B cell (primary cell): ENCODE data around the gene RPUSD3. TPM values are rescaled to one million over a fixed set of nuclear protein-coding genes. Genes with fewer than 3 reads are reported as not detected.
"Not testable (repeated sequence)": the region's sequence is repeated elsewhere in the genome, so short reads cannot be mapped to it uniquely, and the experiment has no call there.

Experiments
- ATAC-seq: fragments of 200-7000 bp; cut with Tn5 transposase; one replicate; pipeline ENCODE4 v1.10.0; 2021; ENCODE audit warnings: low read depth, mild to moderate bottlenecking, moderate number of reproducible peaks, moderate library complexity
- CTCF ChIA-PET: fragments of 350-600 bp; sonication (Branson Sonifier 250); formaldehyde crosslinking; loops from one replicate; lab custom pipeline; 2021; ENCODE audit warnings: antibody characterized with exemption, inconsistent platforms; lab: Charles Lee
- POLR2A ChIA-PET: fragments of 350-600 bp; sonication (Branson Sonifier 250); formaldehyde crosslinking; loops from one replicate; lab custom pipeline; 2021; ENCODE audit warnings: antibody characterized with exemption; lab: Charles Lee
- DNase-seq: peaks from one replicate; pipeline ENCODE4 v3.0.0; 2013
- H2AFZ ChIP-seq: 2 replicates; pipeline ENCODE4 v1.6.1; 2012; ENCODE audit warnings: mild to moderate bottlenecking, low read depth, low read length; ENCODE audit not compliant: insufficient read depth, poor library complexity, severe bottlenecking
- H3K27ac ChIP-seq, 2 donors: 1 replicate in 1 of 2; 2 replicates in 1 of 2; pipeline ENCODE4 v1.5.1; 2012 to 2013; ENCODE audit warnings: low read length in 2 of 2, mild to moderate bottlenecking in 2 of 2, moderate library complexity in 1 of 2
- H3K27me3 ChIP-seq, 4 experiments: fragments of 200-600 bp in 1 of 4; sonication (generic) in 1 of 4; replicated peaks in 1 of 4; 1 replicate in 2 of 4; 2 replicates in 2 of 4; pipeline versions ENCODE4 v1.6.1 to v1.7.0; 2013 to 2016; ENCODE audit warnings: low read length in 3 of 4, mild to moderate bottlenecking in 2 of 4, mixed read lengths in 1 of 4, moderate library complexity in 1 of 4; ENCODE audit not compliant: insufficient read depth in 4 of 4, control insufficient read depth in 3 of 4; ENCODE audit errors: control extremely low read depth in 1 of 4
- H3K36me3 ChIP-seq, 2 experiments: replicated peaks in 1 of 2; 1 replicate in 1 of 2; 2 replicates in 1 of 2; pipeline versions ENCODE4 v1.6.1 to v1.7.1; 2013; ENCODE audit warnings: low read length in 1 of 2; ENCODE audit not compliant: insufficient read depth in 2 of 2, control insufficient read depth in 1 of 2; ENCODE audit errors: control extremely low read depth in 1 of 2, extremely low read depth in 1 of 2
- H3K4me1 ChIP-seq, 2 donors: fragments of 200-600 bp in 1 of 2; sonication (generic) in 1 of 2; 1 replicate in 1 of 2; 2 replicates in 1 of 2; pipeline versions ENCODE4 v1.5.1 to v1.6.1; 2013 to 2017; ENCODE audit warnings: low read length in 2 of 2; ENCODE audit not compliant: control insufficient read depth in 2 of 2, insufficient read depth in 2 of 2
- H3K4me2 ChIP-seq: replicated peaks from 2 replicates; pipeline ENCODE3; 2012; ENCODE audit warnings: mild to moderate bottlenecking, low read depth, low read length; ENCODE audit not compliant: poor library complexity, severe bottlenecking
- H3K4me3 ChIP-seq, 5 experiments: fragments of 200-600 bp in 1 of 5; sonication (generic) in 1 of 5; 1 replicate in 3 of 5; 2 replicates in 2 of 5; pipeline versions ENCODE4 v1.5.1 to v1.7.0; 2011 to 2016; ENCODE audit warnings: low read length in 4 of 5, mild to moderate bottlenecking in 4 of 5, low read depth in 2 of 5, control low read depth in 1 of 5, moderate library complexity in 1 of 5; ENCODE audit not compliant: insufficient read depth in 1 of 5; ENCODE audit errors: control extremely low read depth in 1 of 5, extremely low read depth in 1 of 5
- H3K79me2 ChIP-seq: fragments of 200-600 bp; sonication (generic); one replicate; pipeline ENCODE4 v1.6.0; 2016; ENCODE audit warnings: low read length; ENCODE audit not compliant: control insufficient read depth, insufficient read depth
- H3K9ac ChIP-seq: fragments of 200-600 bp; sonication (generic); 2 replicates; pipeline ENCODE4 v1.6.1; 2017; ENCODE audit warnings: mild to moderate bottlenecking, low read length, moderate library complexity
- H3K9me3 ChIP-seq, 3 donors: one replicate each; pipeline versions ENCODE4 v1.6.1 to v1.7.1; 2013; ENCODE audit warnings: low read length in 2 of 3; ENCODE audit not compliant: control insufficient read depth in 2 of 3, insufficient read depth in 1 of 3; ENCODE audit errors: control extremely low read depth in 1 of 3
- H4K20me1 ChIP-seq: 2 replicates; pipeline ENCODE4 v1.6.0; 2012; ENCODE audit warnings: mild to moderate bottlenecking, low read length; ENCODE audit not compliant: insufficient read depth, control insufficient read depth, poor library complexity, severe bottlenecking
- H3K27ac Mint-ChIP-seq: one replicate; pipeline ENCODE4 v1.8.0; 2021; ENCODE audit warnings: mixed read lengths
- H3K27me3 Mint-ChIP-seq: one replicate; pipeline ENCODE4 v1.8.0; 2021; ENCODE audit warnings: mixed read lengths
- H3K4me1 Mint-ChIP-seq: one replicate; pipeline ENCODE4 v1.8.0; 2021; ENCODE audit warnings: mixed read lengths
- H3K4me3 Mint-ChIP-seq: one replicate; pipeline ENCODE4 v1.8.0; 2021; ENCODE audit warnings: mixed read lengths
- H3K9me3 Mint-ChIP-seq: one replicate; pipeline ENCODE4 v1.8.0; 2022; ENCODE audit warnings: mixed read lengths; ENCODE audit not compliant: insufficient read depth
- CTCF ChIP-seq: fragments of 200-600 bp; IDR thresholded peaks from one replicate; pipeline ENCODE4 v1.8.0; 2022; ENCODE audit warnings: antibody characterized with exemption, mild to moderate bottlenecking
- EZH2 ChIP-seq: IDR thresholded peaks from 2 replicates; pipeline ENCODE4 v1.6.1; 2012; ENCODE audit warnings: borderline replicate concordance, low read depth, mild to moderate bottlenecking, moderate library complexity, low read length; ENCODE audit not compliant: insufficient read depth, poor library complexity, severe bottlenecking
- WGBS: methylation state at CpG from one replicate; pipeline ENCODE4 v1.1.5; 2013; ENCODE audit warnings: missing lambda C conversion rate; ENCODE audit not compliant: insufficient coverage; 5-methylcytosine and 5-hydroxymethylcytosine counted together
- intact Hi-C: fragments of 100-400 bp; cut with micrococcal nuclease; formaldehyde crosslinking; loops from one replicate; pipeline ENCODE4 v1.10.0; 2022
- polyA plus RNA-seq: library from polyadenylated mRNA; depleted of rRNA; stranded (reverse); fragments of >200 nt; gene quantifications from 2 replicates; pipeline ENCODE4 v1.2.3, GENCODE V29; 2012
- total RNA-seq, 2 donors: library from RNA; stranded (reverse); fragments of 120-200 nt in 1 of 2; gene quantifications; 1 replicate in 1 of 2; 2 replicates in 1 of 2; pipeline versions ENCODE4 v1.2.3 to v1.2.4, GENCODE V29; 2013 to 2022

Gene RPUSD3
- total and polyA plus RNA-seq, 2 donors (not counting 1 experiment from before 2014, with no cell fraction given): 57.0 to 60.7 TPM

- Mint-ChIP-seq H3K27ac (no peak overlapping the region), H3K27me3 (peaks cover 15% of the 10 kb centered on the region), H3K9me3 (no peaks in the 10 kb centered on the region), H3K4me3 (no peak overlapping the region), H3K4me1 (no peaks in the 10 kb centered on the region)
- ATAC-seq (no peak), DNase-seq (no peak)
- H3K27ac ChIP-seq: no peak overlapping the region
- no peaks in the 10 kb centered on the region for H3K9me3 ChIP-seq
- no peak overlapping the region for H3K4me3 ChIP-seq
- POLR2A ChIA-PET: no interaction called here
- H3K79me2 ChIP-seq: no peaks in the 10 kb centered on the region
- intact Hi-C loops: no loop called here
- TF ChIP-seq CTCF: no peak
- no peak for TF ChIP-seq EZH2
- 93% methylated on average over 5 of the region's 6 CpGs for WGBS
- no peak overlapping the region for H2AFZ ChIP-seq
- H3K4me1 ChIP-seq: no peaks in the 10 kb centered on the region
- no peaks in the 10 kb centered on the region for H4K20me1 ChIP-seq
- CTCF ChIA-PET: no interaction called here
- H3K4me2 ChIP-seq: no peak overlapping the region
- H3K9ac ChIP-seq: no peak overlapping the region
- no peaks in the 10 kb centered on the region for H3K36me3 ChIP-seq
- H3K27me3 ChIP-seq: no peaks in the 10 kb centered on the region
Observed at GRCh38 chr3:9852528-9852927, 8.7 kb upstream of the RPUSD3 start.

GRCh38 chr3:9851926-9852325, 8.1 kb upstream of the RPUSD3 start:
- CTCF ChIA-PET, H2AFZ ChIP-seq, ATAC-seq, H3K9me3 Mint-ChIP-seq, H3K79me2 ChIP-seq, H3K9me3 ChIP-seq, H3K4me3 ChIP-seq, DNase-seq, H3K27ac ChIP-seq, H3K4me1 ChIP-seq, H3K9ac ChIP-seq, H3K27ac Mint-ChIP-seq, H3K27me3 ChIP-seq, H3K4me3 Mint-ChIP-seq, H4K20me1 ChIP-seq, H3K36me3 ChIP-seq, intact Hi-C loops, POLR2A ChIA-PET, H3K4me2 ChIP-seq, H3K4me1 Mint-ChIP-seq: not testable (repeated sequence)
- 90% methylated on average over 3 of the region's 6 CpGs for WGBS
- H3K27me3 Mint-ChIP-seq: peaks cover 15% of the 10 kb centered on the region

GRCh38 chr3:9851383-9851782, 7.6 kb upstream of the RPUSD3 start:
- H3K4me1 Mint-ChIP-seq: not testable (repeated sequence)

More at GRCh38 chr3:9851383-9851782, 7.6 kb upstream of the RPUSD3 start:
- CTCF ChIA-PET, DNase-seq, H3K27me3 ChIP-seq, H3K9ac ChIP-seq, H3K27ac ChIP-seq, H3K4me1 ChIP-seq, POLR2A ChIA-PET, H3K79me2 ChIP-seq, H3K27ac Mint-ChIP-seq, ATAC-seq, H3K36me3 ChIP-seq, intact Hi-C loops, H2AFZ ChIP-seq, H3K4me3 Mint-ChIP-seq, H4K20me1 ChIP-seq, H3K4me3 ChIP-seq, H3K4me2 ChIP-seq, H3K9me3 ChIP-seq, H3K9me3 Mint-ChIP-seq: not testable (repeated sequence)
- WGBS: 92% methylated on average over 5 of the region's 6 CpGs
- H3K27me3 Mint-ChIP-seq: peaks cover 15% of the 10 kb centered on the region
